ENCODE data around the gene ATRN. TPM values are rescaled to one million over a fixed set of nuclear protein-coding genes. Genes with fewer than 3 reads are reported as not detected.
"Not testable (repeated sequence)": the region's sequence is repeated elsewhere in the genome, so short reads cannot be mapped to it uniquely, and the experiment has no call there.

The ATRN gene
- total RNA-seq, 1 donor from 2014 or later: 26.3 TPM

DNA sequence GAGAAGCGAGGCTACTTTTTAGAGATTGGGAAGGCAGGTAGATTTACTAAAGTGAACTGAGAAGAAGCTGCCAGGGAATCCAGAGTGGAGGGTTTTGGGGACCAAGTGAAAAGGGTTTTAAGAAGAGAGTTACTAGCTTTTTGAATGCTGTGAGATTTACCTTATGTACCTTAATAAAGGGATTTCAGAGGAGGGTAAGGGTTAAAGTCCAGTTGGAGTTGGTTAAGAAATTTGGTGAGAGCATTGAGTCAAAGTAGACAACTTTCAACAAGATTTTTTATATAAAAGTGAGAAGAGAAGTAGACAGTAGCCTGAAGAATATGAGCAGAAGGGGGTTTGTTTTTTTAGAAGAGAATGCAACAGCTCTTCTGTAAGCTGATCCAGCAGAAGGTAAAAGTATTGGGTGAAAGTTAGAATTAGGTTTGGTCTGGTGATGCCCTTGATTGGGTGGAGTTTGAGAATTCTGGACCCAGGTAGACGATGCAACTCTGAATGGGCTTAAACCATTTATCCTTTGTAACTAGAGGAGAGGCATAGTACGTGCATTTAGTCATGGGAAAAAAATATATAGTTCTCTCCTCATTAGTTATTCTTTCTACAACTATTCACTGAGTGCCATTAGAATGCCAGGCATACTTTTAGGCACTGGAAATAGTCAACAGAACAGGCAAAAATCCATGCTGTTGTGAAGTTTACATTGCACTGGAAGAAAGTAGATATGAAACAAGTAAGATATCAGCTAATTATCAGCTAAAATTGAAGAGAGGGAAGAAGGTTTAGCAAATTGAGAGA is 44.8 kb downstream of the ATRN start:
- DNase-seq: no peak

GRCh38 chr20:3521852-3522740 is 51.3 kb downstream of the ATRN start:
- DNase-seq: no peak

DNA sequence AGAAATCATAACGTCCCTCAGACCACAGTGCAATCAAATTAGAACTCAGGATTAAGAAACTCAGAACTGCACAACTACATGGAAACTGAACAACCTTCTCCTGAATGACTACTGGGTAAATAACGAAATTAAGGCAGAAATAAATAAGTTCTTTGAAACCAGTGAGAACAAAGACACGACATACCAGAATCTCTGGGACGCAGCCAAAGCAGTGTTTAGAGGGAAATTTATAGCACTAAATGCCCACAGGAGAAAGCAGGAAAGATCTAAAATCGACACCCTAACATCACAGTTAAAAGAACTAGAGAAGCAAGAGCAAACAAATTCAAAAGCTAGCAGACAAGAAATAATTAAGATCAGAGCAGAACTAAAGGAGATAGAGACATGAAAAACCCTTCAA is 53.9 kb downstream of the ATRN start:
- not testable (repeated sequence) for DNase-seq

DNA sequence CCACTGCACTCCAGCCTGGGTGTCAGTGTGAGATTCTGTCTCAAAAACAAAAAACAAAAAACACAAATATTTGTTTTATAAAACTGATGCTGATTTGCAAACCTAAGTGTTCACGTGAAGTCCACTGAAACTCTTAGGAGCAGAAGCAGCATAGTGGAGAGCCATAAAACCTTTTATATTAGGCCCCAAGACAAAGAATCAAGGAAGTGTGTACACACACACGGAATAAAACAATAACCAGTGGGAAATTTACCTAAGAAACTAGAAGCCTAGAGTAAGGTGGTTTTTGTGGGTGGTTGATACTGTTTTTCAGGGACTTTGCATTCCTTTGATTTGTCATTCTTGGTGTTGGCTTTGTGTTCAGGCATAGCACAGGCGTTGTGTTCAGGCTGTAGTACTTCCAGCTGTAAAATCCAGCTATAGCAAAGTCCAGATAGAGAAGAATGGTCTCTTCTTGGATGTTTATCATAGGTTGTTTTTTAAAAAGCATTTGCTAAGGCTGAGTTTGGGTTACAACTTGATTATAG is 61.3 kb downstream of the ATRN start:
- DNase-seq: no peak

GRCh38 chr20:3537733-3538132 is 66.9 kb downstream of the ATRN start:
- not testable (repeated sequence) for DNase-seq

DNA sequence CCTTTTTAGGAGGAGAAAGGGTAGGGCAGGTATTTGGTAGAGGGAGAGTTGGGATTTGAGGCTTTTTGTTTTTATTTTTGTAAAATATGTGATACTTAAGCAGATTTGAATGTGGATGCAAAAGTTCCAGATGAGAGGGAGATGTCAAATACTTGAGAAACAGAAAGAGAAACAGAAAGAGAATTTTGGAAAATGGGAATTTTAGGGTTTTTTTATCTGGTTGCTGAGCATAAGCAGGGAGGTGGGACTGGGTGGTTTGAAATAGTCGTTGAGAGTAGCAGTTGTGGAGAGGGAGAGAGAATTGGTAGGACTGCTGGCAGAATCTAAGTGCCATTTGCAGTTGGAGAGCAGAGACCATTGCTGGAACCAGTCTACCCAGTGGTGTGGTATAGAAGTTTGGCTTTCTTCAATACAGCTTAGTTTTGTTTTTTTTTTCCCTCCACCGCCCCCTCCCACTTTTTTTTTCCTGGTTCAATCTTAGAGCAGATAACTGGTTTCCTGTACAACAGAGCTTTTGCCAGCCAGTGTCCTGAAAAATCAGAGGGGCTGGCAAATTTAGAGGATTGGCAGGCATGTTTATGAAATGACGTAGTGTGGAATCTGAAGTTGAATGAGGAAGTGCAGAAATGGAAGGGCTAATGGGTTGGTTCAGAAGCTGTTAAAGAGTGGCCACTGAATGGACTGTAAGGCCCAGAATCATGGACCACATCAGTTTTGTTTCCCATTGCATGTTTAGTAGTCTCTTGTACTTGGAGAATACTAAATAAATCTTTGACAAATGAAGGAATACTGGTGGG is 68.7 kb downstream of the ATRN start:
- no peak for DNase-seq

GRCh38 chr20:3541887-3542721 is 71.3 kb downstream of the ATRN start:
- DNase-seq: no peak

GRCh38 chr20:3543901-3544507 is 73.2 kb downstream of the ATRN start:
- no peak for DNase-seq

- no peak for DNase-seq
These were observed 74.6 kb downstream of the ATRN start for GRCh38 chr20:3545401-3545925.

DNA sequence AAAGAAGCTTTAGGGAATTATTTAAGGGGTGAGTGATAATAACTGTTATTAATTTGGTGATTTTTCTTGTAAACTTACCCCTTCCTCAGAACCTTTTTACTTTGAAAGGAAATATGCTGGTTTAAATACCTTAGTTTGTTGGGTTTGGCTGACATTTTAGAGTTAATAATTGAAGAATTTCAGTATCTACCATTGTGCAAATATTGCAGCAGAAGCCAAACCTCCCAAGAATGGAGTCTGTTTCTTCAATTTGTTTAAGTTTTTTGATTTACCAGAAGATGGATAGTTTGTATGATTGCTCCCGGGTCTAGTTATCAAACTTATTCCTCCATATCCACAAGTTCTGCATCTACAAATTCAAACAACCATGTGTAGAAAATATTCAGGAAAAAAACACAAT is 77.1 kb downstream of the ATRN start:
- no peak for DNase-seq

- DNase-seq: no peak
These were observed 80.0 kb downstream of the ATRN start for GRCh38 chr20:3550837-3551236.

- DNase-seq: no peak
These were observed 81.0 kb downstream of the ATRN start for GRCh38 chr20:3551681-3552434.

DNA sequence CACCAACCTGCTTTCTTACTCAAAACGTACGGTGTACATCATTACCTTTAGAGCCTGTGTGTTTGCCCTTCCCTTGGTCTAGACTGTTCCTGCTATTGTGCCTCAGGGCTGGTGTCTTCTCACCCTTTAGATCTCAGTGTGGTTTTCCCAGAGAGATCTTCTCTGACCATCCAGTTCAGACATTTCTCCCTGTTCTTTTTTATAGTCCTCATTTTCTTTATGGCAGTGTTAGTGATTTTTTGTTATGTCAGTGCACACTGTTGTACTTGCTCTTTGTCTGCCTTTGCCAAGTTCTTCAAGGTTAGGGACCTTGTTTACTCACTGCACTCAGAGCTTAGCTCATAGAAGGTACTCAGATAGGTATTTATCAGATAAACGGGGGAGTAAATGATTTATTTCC is 82.8 kb downstream of the ATRN start:
- DNase-seq: no peak

GRCh38 chr20:3557237-3557785 is 86.5 kb downstream of the ATRN start:
- no peak for DNase-seq

DNA sequence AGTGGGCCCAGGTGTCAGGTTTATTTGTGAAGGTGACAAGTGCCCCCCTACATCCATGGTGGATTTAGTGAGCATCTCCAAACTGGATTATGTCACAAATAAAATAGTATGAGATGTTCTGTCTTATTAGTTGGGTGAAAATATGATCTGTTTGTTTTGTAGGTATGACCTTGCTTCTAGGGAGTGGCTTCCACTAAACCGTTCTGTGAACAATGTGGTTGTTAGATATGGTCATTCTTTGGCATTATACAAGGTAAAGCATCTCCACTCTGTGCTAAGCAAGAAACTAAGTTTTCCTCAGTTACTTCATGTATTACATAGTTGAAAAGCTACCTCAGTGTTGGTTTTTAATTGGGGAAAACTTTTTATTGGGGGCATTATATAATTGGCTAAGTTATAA is 88.4 kb downstream of the ATRN start:
- no peak for DNase-seq

GRCh38 chr20:3559637-3560036 is 88.8 kb downstream of the ATRN start:
- DNase-seq: no peak

- DNase-seq: no peak
These were observed 89.3 kb downstream of the ATRN start for GRCh38 chr20:3560162-3560561.

- DNase-seq: no peak
These were observed 89.8 kb downstream of the ATRN start for GRCh38 chr20:3560578-3560977.

DNA sequence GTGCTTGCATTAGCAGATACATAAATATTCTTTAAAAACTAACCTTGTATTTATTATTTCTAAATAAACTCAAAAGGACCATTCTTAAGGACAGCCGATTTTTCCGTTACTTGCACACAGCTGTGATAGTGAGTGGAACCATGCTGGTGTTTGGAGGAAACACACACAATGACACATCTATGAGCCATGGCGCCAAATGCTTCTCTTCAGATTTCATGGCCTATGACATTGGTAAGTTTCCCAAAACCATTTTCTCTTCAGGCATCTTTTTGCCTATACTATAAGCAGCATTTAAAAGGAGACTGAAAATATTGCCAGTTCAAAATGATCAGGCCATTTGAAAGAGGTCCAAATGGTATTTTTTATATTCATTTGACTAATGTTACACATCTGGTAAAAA is 92.3 kb downstream of the ATRN start:
- no peak for DNase-seq

All from skin of body (tissue), 2 donors.